ENCODE data around the gene EDC4.
"Not testable (repeated sequence)": the region's sequence is repeated elsewhere in the genome, so short reads cannot be mapped to it uniquely, and the experiment has no call there.

EDC4 gene

DNA sequence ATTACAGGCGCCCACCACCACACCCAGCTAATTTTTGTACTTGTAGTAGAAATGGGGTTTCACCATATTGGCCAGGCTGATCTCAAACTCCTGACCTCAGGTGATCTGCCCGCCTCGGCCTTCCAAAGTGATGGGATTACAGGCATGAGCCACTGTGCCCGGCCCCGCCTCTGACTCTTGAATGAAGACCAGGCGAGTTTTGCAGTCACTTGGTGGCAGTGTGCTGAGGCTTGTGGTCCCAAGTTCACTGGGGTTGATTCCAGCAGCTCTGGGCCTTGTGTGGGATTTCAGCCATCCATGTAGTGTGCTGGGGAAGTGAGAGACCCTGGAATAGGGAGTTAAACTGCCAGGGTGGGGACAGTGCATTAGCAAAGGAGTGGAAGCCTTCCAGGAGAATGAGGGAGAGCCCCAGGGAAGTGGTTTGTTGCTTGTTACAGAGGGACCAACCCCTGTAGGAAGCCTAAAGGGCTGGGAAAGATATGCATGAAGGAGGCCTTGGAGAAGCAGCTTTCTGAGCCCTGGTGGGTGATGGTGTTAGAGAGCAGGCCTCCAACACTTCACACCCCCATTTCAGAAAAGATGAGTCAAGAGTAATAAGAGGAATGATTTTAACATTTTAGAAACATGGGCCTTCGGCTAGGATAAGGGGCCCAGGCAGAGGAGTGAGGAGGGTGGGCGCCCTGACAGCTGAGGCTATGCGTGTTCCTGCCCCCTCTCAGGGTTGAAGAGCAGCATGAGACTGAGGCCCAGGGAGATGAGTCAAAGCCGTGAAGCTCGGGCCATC, 34.7 kb downstream of the EDC4 start:
- Mint-ChIP-seq H3K4me1 (peaks cover 16% of the 10 kb centered on the region), H3K4me3 (no peak overlapping the region), H3K9me3 (no peaks in the 10 kb centered on the region), H3K36me3 (peaks cover 21% of the 10 kb centered on the region), H3K27ac (peak overlapping the region; percentile 73)
- ATAC-seq (peak; percentile 45), DNase-seq (ENCODE audit: low spot score in 2 of 2) (no peak)

GRCh38 chr16:67909056-67909742, 36.3 kb downstream of the EDC4 start:
- H3K36me3 Mint-ChIP-seq = peaks cover 23% of the 10 kb centered on the region
- no peak overlapping the region for H3K4me3 Mint-ChIP-seq
- H3K4me1 Mint-ChIP-seq = peaks cover 22% of the 10 kb centered on the region
- peak overlapping the region; percentile 62 for H3K27ac Mint-ChIP-seq
- ATAC-seq (no peak), DNase-seq (ENCODE audit: low spot score in 2 of 2) (no peak)
- H3K9me3 Mint-ChIP-seq = no peaks in the 10 kb centered on the region

GRCh38 chr16:67910158-67910557, 37.3 kb downstream of the EDC4 start:
- no peak for DNase-seq (ENCODE audit: low spot score in 2 of 2)
- no peaks in the 10 kb centered on the region for H3K9me3 Mint-ChIP-seq
- ATAC-seq = peak; percentile 89
- H3K36me3 Mint-ChIP-seq = peaks cover 30% of the 10 kb centered on the region
- H3K27ac Mint-ChIP-seq = peak overlapping the region; percentile 62
- no peak overlapping the region for H3K4me3 Mint-ChIP-seq
- H3K4me1 Mint-ChIP-seq = peaks cover 22% of the 10 kb centered on the region

- Mint-ChIP-seq H3K27ac (peak overlapping the region; percentile 58), H3K9me3 (no peaks in the 10 kb centered on the region), H3K4me1 (peaks cover 38% of the 10 kb centered on the region), H3K4me3 (no peak overlapping the region), H3K36me3 (peaks cover 8% of the 10 kb centered on the region)
- DNase-seq (ENCODE audit: low spot score in 2 of 2) (no peak), ATAC-seq (no peak)
Observed at GRCh38 chr16:67914758-67915495, 42.1 kb downstream of the EDC4 start.

GRCh38 chr16:67915496-67915769, 42.6 kb downstream of the EDC4 start:
- not testable (repeated sequence) for H3K4me3 Mint-ChIP-seq; ATAC-seq; H3K36me3 Mint-ChIP-seq; DNase-seq (ENCODE audit: low spot score in 2 of 2); H3K27ac Mint-ChIP-seq; H3K9me3 Mint-ChIP-seq
- peaks cover 35% of the 10 kb centered on the region for H3K4me1 Mint-ChIP-seq

DNA sequence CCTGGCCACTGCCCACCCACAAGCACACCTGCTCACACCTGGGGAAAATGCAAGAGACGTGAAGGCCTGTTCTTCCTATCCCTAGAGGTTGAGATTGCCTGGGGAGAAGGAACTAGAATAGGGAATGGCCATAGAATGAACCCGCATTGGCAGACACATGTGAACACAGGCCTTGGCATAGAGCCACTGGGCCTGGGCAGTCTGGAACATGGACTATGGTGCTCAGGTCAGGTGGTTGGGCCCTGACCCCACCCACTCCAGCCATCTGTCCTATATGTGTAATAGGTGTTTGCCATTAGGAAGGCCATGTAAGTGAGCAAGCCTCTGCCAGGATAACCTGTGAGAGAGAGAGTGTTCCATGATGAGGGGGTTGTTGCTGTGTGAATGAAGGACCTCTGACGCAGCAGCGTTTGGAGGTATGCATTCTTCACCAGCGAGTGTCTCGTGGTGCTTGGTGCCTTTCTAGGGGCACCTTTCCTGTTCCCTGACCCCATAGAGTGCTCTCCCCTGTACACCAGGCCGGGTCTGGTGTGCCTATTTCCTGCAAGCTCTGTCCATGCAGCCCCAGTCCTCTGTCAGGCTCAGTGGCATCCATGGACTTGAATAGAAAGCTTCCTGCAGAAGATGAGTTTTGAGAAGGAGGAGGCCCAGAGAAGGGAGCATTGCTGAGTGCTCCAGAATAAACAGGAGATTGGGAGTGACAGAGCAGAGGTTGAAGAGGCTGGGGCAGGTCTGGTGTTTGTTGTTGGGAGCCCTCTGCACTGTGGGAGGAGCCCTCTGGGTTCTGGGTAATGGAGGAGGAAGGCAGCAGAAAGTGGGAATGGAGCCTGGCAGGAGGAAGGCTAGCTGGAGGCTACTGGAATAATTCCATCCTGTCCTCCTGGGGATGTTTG, 43.2 kb downstream of the EDC4 start:
- H3K9me3 Mint-ChIP-seq = no peaks in the 10 kb centered on the region
- DNase-seq (ENCODE audit: low spot score in 2 of 2) (no peak), ATAC-seq (no peak)
- no peak overlapping the region for H3K4me3 Mint-ChIP-seq
- H3K27ac Mint-ChIP-seq = peak overlapping the region; percentile 95
- peaks cover 35% of the 10 kb centered on the region for H3K4me1 Mint-ChIP-seq
- peaks cover 8% of the 10 kb centered on the region for H3K36me3 Mint-ChIP-seq

DNA sequence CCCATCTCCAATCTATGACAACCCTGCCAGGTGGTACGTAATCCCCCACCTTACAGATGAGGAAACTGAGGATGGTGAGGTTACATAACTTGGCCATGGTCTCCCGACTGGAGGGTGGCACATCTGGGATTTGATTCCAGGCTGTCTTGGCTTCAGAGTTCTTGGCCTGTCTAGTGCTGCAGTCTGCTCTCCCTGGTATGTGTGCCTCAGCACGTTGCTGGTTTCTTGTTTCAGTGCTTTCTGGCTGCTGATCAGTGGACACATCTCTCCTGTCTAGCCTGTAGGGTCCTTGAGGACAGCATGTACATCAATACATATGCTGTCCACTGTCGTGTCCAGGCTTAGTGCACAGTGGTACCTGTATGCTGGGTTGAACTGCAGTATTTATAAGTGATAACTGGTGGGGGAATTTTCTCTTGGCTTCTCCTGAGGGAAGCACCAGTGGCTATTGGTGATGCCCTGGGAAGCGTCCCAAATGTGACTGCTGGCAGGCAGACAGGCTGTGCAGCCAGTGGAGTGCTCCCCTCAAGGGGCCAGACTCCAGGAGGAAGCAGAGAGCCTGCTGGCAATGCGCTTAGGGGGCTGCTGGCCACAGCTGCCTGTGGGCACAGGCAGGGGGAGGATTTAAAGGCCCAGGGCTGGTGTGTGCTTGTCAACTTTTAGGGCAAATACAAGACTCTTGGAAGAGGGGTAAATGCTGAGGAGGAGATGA, 44.4 kb downstream of the EDC4 start:
- Mint-ChIP-seq H3K4me3 (no peak overlapping the region), H3K4me1 (peaks cover 41% of the 10 kb centered on the region), H3K9me3 (no peaks in the 10 kb centered on the region), H3K36me3 (peaks cover 15% of the 10 kb centered on the region), H3K27ac (peak overlapping the region; percentile 95)
- DNase-seq (ENCODE audit: low spot score in 2 of 2) = no peak
- peak; percentile 4 for ATAC-seq

- no peaks in the 10 kb centered on the region for H3K9me3 Mint-ChIP-seq
- no peak for DNase-seq (ENCODE audit: low spot score in 2 of 2)
- H3K36me3 Mint-ChIP-seq = peaks cover 15% of the 10 kb centered on the region
- H3K4me3 Mint-ChIP-seq = no peak overlapping the region
- peaks cover 44% of the 10 kb centered on the region for H3K4me1 Mint-ChIP-seq
- ATAC-seq = peak; percentile 100
- H3K27ac Mint-ChIP-seq = peak overlapping the region; percentile 95
Observed at GRCh38 chr16:67917852-67918236, 45.0 kb downstream of the EDC4 start.

DNA sequence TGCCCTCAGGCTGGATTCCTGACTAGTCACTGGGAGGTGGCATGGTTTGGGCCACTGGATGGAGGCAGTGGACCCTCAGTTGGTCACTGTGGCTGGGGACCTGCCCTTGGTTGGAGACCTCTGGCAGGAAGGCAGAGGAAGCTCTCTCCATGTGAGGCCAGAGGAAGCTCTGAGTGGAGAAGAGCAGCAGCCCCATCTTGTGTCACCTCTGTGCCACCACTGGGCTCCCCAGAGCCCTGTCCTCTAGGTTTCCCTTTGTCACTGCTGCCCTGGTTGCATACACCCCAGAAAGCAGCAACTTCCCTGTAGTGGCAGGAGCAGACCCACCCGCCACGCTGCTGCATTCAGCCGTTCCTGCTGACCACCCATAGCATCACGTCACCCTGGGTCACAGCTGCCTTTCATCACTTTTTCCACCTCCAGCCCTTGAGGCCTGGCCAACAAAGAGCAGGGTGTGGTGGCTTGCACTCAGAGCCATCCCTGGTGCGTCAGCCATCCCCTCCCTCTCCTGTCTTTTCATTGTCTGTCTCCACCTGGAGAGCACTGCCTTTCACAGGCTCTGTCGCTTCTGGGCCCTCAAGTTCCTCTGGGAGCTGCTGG, 46.9 kb downstream of the EDC4 start:
- H3K9me3 Mint-ChIP-seq = no peaks in the 10 kb centered on the region
- peaks cover 8% of the 10 kb centered on the region for H3K36me3 Mint-ChIP-seq
- no peak overlapping the region for H3K27ac Mint-ChIP-seq
- DNase-seq (ENCODE audit: low spot score in 2 of 2) (no peak), ATAC-seq (no peak)
- H3K4me3 Mint-ChIP-seq = no peak overlapping the region
- H3K4me1 Mint-ChIP-seq = peaks cover 39% of the 10 kb centered on the region

GRCh38 chr16:67922221-67922620, 49.4 kb downstream of the EDC4 start:
- DNase-seq (ENCODE audit: low spot score in 2 of 2) = no peak
- peaks cover 7% of the 10 kb centered on the region for H3K36me3 Mint-ChIP-seq
- peaks cover 21% of the 10 kb centered on the region for H3K4me1 Mint-ChIP-seq
- ATAC-seq = no peak
- H3K9me3 Mint-ChIP-seq = no peaks in the 10 kb centered on the region
- peak overlapping the region; percentile 94 for H3K27ac Mint-ChIP-seq
- no peak overlapping the region for H3K4me3 Mint-ChIP-seq

GRCh38 chr16:67922740-67923139, 49.9 kb downstream of the EDC4 start:
- Mint-ChIP-seq H3K27ac (peak overlapping the region; percentile 94), H3K36me3 (peaks cover 12% of the 10 kb centered on the region)

GRCh38 chr16:67923414-67924116, 50.7 kb downstream of the EDC4 start:
- peaks cover 21% of the 10 kb centered on the region for H3K36me3 Mint-ChIP-seq
- H3K27ac Mint-ChIP-seq = peak overlapping the region; percentile 94

More at GRCh38 chr16:67922740-67923139, 49.9 kb downstream of the EDC4 start:
- H3K4me3 Mint-ChIP-seq = no peak overlapping the region
- DNase-seq (ENCODE audit: low spot score in 2 of 2) = no peak
- H3K4me1 Mint-ChIP-seq = peaks cover 16% of the 10 kb centered on the region
- no peaks in the 10 kb centered on the region for H3K9me3 Mint-ChIP-seq
- ATAC-seq = no peak

DNA sequence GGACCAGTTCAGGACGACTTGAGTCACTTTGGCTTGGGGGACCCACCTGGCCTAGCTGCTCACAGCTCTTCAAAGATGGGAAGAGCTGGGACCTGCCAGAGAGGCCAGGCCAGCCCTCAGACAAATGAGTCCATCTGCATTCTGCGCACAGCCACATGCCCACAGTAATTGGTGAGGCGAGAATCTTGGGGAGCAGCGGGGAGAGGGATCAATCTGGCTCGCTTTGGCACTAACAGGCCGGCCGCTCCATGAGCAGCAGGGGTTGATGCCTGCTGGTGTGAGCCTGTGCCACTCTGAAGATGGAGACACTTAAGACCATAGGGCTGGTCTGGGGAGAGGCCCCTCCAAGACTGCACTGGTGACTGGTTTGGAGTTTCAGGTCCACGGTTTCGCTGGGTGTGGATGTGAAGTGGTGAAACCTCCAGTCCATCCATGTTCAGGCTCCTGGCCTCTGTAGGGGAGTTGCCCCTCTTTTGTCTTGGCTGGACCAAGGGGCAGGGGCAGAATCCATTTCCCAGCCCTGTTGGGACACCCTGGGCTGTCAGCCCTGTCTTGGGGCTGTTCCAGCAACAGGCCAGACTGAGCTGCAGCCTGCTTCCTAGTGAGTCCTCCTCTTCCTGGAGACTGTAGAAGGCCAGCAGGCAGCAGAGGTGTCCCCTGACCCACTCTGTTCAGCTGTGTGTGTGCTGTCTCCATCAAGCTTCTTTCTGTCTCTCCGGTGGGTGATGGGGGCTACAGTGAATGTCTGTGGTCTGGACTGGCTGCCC, 51.5 kb downstream of the EDC4 start:
- Mint-ChIP-seq H3K4me3 (no peak overlapping the region), H3K9me3 (no peaks in the 10 kb centered on the region), H3K36me3 (peaks cover 24% of the 10 kb centered on the region), H3K4me1 (peaks cover 19% of the 10 kb centered on the region), H3K27ac (peak overlapping the region; percentile 94)
- DNase-seq (ENCODE audit: low spot score in 2 of 2) = no peak
- ATAC-seq = no peak

More at GRCh38 chr16:67923414-67924116, 50.7 kb downstream of the EDC4 start:
- Mint-ChIP-seq H3K4me3 (no peak overlapping the region), H3K4me1 (peaks cover 17% of the 10 kb centered on the region), H3K9me3 (no peaks in the 10 kb centered on the region)
- no peak for ATAC-seq
- no peak for DNase-seq (ENCODE audit: low spot score in 2 of 2)

Data from stimulated activated effector memory CD8-positive, alpha-beta T cell treated with anti-CD3 and anti-CD28 coated beads, Interleukin-12 subunit alpha, Interleukin-12 subunit beta, amount 100 ng/mL, for 72 hours (primary cell).